ENCODE data around the gene SLC39A6. TPM values are rescaled to one million over a fixed set of nuclear protein-coding genes. Genes with fewer than 3 reads are reported as not detected.

SLC39A6 gene
- polyA plus RNA-seq, 3 donors from 2014 or later = 23.8 to 40.9 (median 33.8) TPM

Other genes with a start within 250 kb of the SLC39A6 start
- 10 to 100 TPM in 1 of 3 donors, 1 to 10 TPM in 2; 6.3 to 11.0 (median 7.4) TPM for gene RPRD1A, start 61.8 kb downstream of the SLC39A6 start, polyA plus RNA-seq
- 10 to 100 TPM; 44.6 to 57.3 (median 48.3) TPM for gene ELP2, start 559 bp upstream of the SLC39A6 start, polyA plus RNA-seq
- gene MOCOS, start 58.2 kb upstream of the SLC39A6 start, polyA plus RNA-seq = not detected
- not detected for gene FHOD3, start 168.4 kb upstream of the SLC39A6 start, polyA plus RNA-seq

Measured in immature natural killer cell (primary cell).